ENCODE data around the gene RABGAP1L. TPM values are rescaled to one million over a fixed set of nuclear protein-coding genes. Genes with fewer than 3 reads are reported as not detected.

RABGAP1L gene
- total and polyA plus RNA-seq, 10 of the 15 experiments (the other 5 are each of a cell fraction or from before 2014, with no cell fraction given) = 5.8 to 194 (median 113) TPM

DNA sequence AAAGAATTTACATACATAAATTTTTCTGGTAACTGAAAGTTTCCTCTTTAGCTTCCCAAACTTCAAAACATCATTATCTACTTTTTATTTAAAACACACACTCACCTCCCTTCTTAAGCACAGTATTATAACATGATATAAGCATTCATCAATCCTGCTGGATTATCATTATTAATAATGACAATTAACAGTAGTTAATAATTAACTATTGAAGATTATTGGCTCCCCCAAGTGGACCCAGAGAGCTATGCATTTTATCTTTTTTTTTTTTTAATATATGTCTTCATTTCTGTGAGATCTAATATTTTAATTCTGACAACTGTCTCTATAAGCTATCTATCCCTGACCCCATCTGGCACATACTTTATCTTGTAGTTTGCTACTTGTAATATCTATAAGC, 588.3 kb downstream of the RABGAP1L start:
- BruUV-seq (replicated peaks) = no TSS peak
- intact Hi-C loops (cut with micrococcal nuclease; ENCODE audit: unreplicated experiment) (loop anchor here (10.0 kb wide), 2 partner anchors 593 to 653 kb away; partner anchors contain the start of gene RABGAP1L), in situ Hi-C loops (cut with MboI) (loop anchor here (10.0 to 25.0 kb wide), 3 partner anchors 660 to 2003 kb away; no protein-coding TSS in a partner anchor)
- CTCF ChIA-PET = interaction anchor here (0.6 to 10.2 kb wide), 10 partner anchors 25 to 601 kb away, joined by 3 to 91 read pairs (median 3); no protein-coding TSS in a partner anchor
- Histone ChIP-seq H3K9me3 (replicated peaks; ENCODE audit: control insufficient read depth, insufficient read depth, low read length) (no peaks in the 10 kb centered on the region), H3K9ac (ENCODE audit: control insufficient read depth, insufficient read depth, low read length) (no peak overlapping the region), H3K4me1 (ENCODE audit: control insufficient read depth, insufficient read depth, low read length) (no peaks in the 10 kb centered on the region), H3K79me2 (ENCODE audit: control insufficient read depth, insufficient read depth, low read length) (no peaks in the 10 kb centered on the region), H4K20me1 (ENCODE audit: control insufficient read depth, insufficient read depth) (no peaks in the 10 kb centered on the region), H3K4me2 (ENCODE audit: control insufficient read depth, insufficient read depth) (no peak overlapping the region), H3K36me3 (ENCODE audit: control insufficient read depth in 2 of 2, insufficient read depth in 2 of 2, low read length in 1 of 2) (no peaks in the 10 kb centered on the region), H2AFZ (ENCODE audit: control insufficient read depth, low read depth, low read length) (no peak overlapping the region), H3K27me3 (replicated peaks in 1 of 2; ENCODE audit: control insufficient read depth in 2 of 2, insufficient read depth in 2 of 2, low read length in 1 of 2) (no peaks in the 10 kb centered on the region), H3K4me3 (no peak overlapping the region), H3K27ac (ENCODE audit: control insufficient read depth, insufficient read depth) (no peak overlapping the region)
- TF ChIP-seq ZNF24 (IDR thresholded peaks at IDR 0.05) = no peak
- TF ChIP-seq, protein P1, sequence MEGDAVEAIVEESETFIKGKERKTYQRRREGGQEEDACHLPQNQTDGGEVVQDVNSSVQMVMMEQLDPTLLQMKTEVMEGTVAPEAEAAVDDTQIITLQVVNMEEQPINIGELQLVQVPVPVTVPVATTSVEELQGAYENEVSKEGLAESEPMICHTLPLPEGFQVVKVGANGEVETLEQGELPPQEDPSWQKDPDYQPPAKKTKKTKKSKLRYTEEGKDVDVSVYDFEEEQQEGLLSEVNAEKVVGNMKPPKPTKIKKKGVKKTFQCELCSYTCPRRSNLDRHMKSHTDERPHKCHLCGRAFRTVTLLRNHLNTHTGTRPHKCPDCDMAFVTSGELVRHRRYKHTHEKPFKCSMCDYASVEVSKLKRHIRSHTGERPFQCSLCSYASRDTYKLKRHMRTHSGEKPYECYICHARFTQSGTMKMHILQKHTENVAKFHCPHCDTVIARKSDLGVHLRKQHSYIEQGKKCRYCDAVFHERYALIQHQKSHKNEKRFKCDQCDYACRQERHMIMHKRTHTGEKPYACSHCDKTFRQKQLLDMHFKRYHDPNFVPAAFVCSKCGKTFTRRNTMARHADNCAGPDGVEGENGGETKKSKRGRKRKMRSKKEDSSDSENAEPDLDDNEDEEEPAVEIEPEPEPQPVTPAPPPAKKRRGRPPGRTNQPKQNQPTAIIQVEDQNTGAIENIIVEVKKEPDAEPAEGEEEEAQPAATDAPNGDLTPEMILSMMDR (IDR thresholded peaks at IDR 0.05 in 2 of 3, conservative IDR thresholded peaks at IDR 0.05 in 1 of 3; ENCODE audit: control insufficient read depth in 2 of 3, extremely low read depth in 1 of 3, insufficient read depth in 1 of 3, low read depth in 3 of 3, low read length in 3 of 3) = peak in 1 of 3 experiments; percentile 19; a peak in 2 of 6 replicates
- POLR2A ChIA-PET = interaction anchor here (0.6 to 0.7 kb wide), 2 partner anchors 13 to 517 kb away, joined by 5 read pairs; no protein-coding TSS in a partner anchor
- RAD21 ChIA-PET (ENCODE audit: unreplicated experiment) = interaction anchor here (6.2 kb wide), 1 partner anchor 485 kb away, joined by 48 read pairs; no protein-coding TSS in a partner anchor
- ATAC-seq = no peak
- DNase-seq (ENCODE audit: low read depth, low spot score) = no peak
- SMC1A ChIA-PET (ENCODE audit: uncharacterized antibody, unreplicated experiment) = interaction anchor here (0.8 to 7.3 kb wide), 4 partner anchors 9 to 485 kb away, joined by 3 to 52 read pairs (median 3); no protein-coding TSS in a partner anchor
- FAIRE-seq = no peak

DNA sequence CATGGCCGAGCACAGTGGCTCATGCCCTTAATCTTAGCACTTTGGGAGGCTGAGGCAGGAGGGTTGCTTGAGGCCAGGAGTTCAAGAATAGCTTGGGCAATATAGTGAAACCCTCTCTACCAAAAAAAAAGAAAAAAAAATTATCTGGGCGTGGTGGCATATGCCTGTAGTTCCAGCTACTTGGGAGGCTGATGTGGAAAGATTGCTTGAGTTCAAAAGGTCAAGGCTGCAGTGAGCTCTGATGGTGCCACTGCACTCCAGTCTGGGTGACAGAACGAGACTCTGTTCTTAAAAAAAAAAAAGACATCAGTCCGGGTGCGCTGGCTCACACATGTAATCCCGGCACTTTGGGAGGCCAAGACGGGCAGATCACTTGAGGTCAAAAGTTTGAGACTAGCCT, 589.3 kb downstream of the RABGAP1L start:
- Histone ChIP-seq H3K4me3 (no peak overlapping the region), H3K4me2 (ENCODE audit: control insufficient read depth, insufficient read depth) (no peak overlapping the region), H3K27me3 (replicated peaks in 1 of 2; ENCODE audit: control insufficient read depth in 2 of 2, insufficient read depth in 2 of 2, low read length in 1 of 2) (no peaks in the 10 kb centered on the region), H3K9me3 (replicated peaks; ENCODE audit: control insufficient read depth, insufficient read depth, low read length) (no peaks in the 10 kb centered on the region), H3K4me1 (ENCODE audit: control insufficient read depth, insufficient read depth, low read length) (no peaks in the 10 kb centered on the region), H3K9ac (ENCODE audit: control insufficient read depth, insufficient read depth, low read length) (no peak overlapping the region), H4K20me1 (ENCODE audit: control insufficient read depth, insufficient read depth) (no peaks in the 10 kb centered on the region), H3K27ac (ENCODE audit: control insufficient read depth, insufficient read depth) (no peak overlapping the region), H2AFZ (ENCODE audit: control insufficient read depth, low read depth, low read length) (no peak overlapping the region), H3K36me3 (ENCODE audit: control insufficient read depth in 2 of 2, insufficient read depth in 2 of 2, low read length in 1 of 2) (no peaks in the 10 kb centered on the region), H3K79me2 (ENCODE audit: control insufficient read depth, insufficient read depth, low read length) (no peaks in the 10 kb centered on the region)
- FAIRE-seq = no peak
- ATAC-seq = no peak
- CTCF ChIA-PET = interaction anchor here (1.0 to 10.2 kb wide), 3 partner anchors 26 to 486 kb away, joined by 3 to 91 read pairs (median 5); no protein-coding TSS in a partner anchor
- in situ Hi-C loops (cut with MboI) (loop anchor here (10.0 to 25.0 kb wide), 3 partner anchors 661 to 2004 kb away; no protein-coding TSS in a partner anchor), intact Hi-C loops (cut with micrococcal nuclease; ENCODE audit: unreplicated experiment) (loop anchor here (10.0 kb wide), 2 partner anchors 594 to 654 kb away; partner anchors contain the start of gene RABGAP1L)
- RAD21 ChIA-PET (ENCODE audit: unreplicated experiment) = interaction anchor here (0.6 kb wide), 1 partner anchor 252 kb away, joined by 4 read pairs; no protein-coding TSS in a partner anchor
- BruUV-seq (replicated peaks) = no TSS peak
- WGBS (ENCODE audit: insufficient coverage, insufficient replicate concordance, low lambda C conversion rate, missing lambda C conversion rate) = 89% methylated on average over 7 of the region's 7 CpGs
- DNase-seq (ENCODE audit: low read depth, low spot score) = no peak
- POLR2A ChIA-PET = no interaction called here
- SMC1A ChIA-PET (ENCODE audit: uncharacterized antibody, unreplicated experiment) = interaction anchor here (1.4 to 7.3 kb wide), 2 partner anchors 235 to 486 kb away, joined by 3 to 52 read pairs; no protein-coding TSS in a partner anchor
- TF ChIP-seq SUZ12 (IDR thresholded peaks at IDR 0.05; ENCODE audit: unreplicated experiment) = no peak
- TF ChIP-seq SREBF2 (IDR thresholded peaks at IDR 0.05; ENCODE audit: low read length) = no peak
- TF ChIP-seq, protein P2, sequence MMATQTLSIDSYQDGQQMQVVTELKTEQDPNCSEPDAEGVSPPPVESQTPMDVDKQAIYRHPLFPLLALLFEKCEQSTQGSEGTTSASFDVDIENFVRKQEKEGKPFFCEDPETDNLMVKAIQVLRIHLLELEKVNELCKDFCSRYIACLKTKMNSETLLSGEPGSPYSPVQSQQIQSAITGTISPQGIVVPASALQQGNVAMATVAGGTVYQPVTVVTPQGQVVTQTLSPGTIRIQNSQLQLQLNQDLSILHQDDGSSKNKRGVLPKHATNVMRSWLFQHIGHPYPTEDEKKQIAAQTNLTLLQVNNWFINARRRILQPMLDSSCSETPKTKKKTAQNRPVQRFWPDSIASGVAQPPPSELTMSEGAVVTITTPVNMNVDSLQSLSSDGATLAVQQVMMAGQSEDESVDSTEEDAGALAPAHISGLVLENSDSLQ (IDR thresholded peaks at IDR 0.05) = no peak
- TF ChIP-seq, protein P3, sequence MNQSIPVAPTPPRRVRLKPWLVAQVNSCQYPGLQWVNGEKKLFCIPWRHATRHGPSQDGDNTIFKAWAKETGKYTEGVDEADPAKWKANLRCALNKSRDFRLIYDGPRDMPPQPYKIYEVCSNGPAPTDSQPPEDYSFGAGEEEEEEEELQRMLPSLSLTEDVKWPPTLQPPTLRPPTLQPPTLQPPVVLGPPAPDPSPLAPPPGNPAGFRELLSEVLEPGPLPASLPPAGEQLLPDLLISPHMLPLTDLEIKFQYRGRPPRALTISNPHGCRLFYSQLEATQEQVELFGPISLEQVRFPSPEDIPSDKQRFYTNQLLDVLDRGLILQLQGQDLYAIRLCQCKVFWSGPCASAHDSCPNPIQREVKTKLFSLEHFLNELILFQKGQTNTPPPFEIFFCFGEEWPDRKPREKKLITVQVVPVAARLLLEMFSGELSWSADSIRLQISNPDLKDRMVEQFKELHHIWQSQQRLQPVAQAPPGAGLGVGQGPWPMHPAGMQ (IDR thresholded peaks at IDR 0.05; ENCODE audit: borderline replicate concordance) = no peak
- TF ChIP-seq, protein P4, sequence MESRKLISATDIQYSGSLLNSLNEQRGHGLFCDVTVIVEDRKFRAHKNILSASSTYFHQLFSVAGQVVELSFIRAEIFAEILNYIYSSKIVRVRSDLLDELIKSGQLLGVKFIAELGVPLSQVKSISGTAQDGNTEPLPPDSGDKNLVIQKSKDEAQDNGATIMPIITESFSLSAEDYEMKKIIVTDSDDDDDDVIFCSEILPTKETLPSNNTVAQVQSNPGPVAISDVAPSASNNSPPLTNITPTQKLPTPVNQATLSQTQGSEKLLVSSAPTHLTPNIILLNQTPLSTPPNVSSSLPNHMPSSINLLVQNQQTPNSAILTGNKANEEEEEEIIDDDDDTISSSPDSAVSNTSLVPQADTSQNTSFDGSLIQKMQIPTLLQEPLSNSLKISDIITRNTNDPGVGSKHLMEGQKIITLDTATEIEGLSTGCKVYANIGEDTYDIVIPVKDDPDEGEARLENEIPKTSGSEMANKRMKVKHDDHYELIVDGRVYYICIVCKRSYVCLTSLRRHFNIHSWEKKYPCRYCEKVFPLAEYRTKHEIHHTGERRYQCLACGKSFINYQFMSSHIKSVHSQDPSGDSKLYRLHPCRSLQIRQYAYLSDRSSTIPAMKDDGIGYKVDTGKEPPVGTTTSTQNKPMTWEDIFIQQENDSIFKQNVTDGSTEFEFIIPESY (IDR thresholded peaks at IDR 0.05) = no peak
- no peak for TF ChIP-seq HDGF (IDR thresholded peaks at IDR 0.05)
- TF ChIP-seq BHLHE40 (IDR thresholded peaks at IDR 0.05; ENCODE audit: borderline replicate concordance in 1 of 2, low read depth in 2 of 2, low read length in 1 of 2) = no peak
- TF ChIP-seq JUNB (IDR thresholded peaks at IDR 0.05) = no peak

Measured in GM12878 (cell line).